Loucy (cell line): ENCODE measurements around the gene XKR7.

Experiments
- H2AFZ ChIP-seq: fragments of 200-600 bp; sonication (generic); 2 replicates; pipeline ENCODE4 v1.6.0; 2016; ENCODE audit warnings: antibody characterized with exemption, mild to moderate bottlenecking, low read length, moderate library complexity
- H3F3A ChIP-seq: fragments of 200-600 bp; 2 replicates; pipeline ENCODE4 v1.6.0; 2016; ENCODE audit warnings: antibody characterized with exemption, low read depth, mild to moderate bottlenecking
- H3K27me3 ChIP-seq: fragments of 200-600 bp; sonication (generic); 2 replicates; pipeline ENCODE4 v1.6.1; 2014; ENCODE audit warnings: low read length, mild to moderate bottlenecking; ENCODE audit not compliant: insufficient read depth, poor library complexity, severe bottlenecking
- H3K36me3 ChIP-seq: fragments of 200-600 bp; sonication (generic); 2 replicates; pipeline ENCODE4 v1.6.1; 2016; ENCODE audit warnings: low read length; ENCODE audit not compliant: insufficient read depth
- H3K4me1 ChIP-seq: fragments of 200-600 bp; sonication (generic); 2 replicates; pipeline ENCODE4 v1.5.1; 2014; ENCODE audit warnings: low read length, mild to moderate bottlenecking; ENCODE audit not compliant: insufficient read depth, poor library complexity, severe bottlenecking
- H3K4me2 ChIP-seq: fragments of 200-600 bp; sonication (generic); 2 replicates; pipeline ENCODE4 v1.6.0; 2014; ENCODE audit warnings: antibody characterized with exemption, low read length, low read depth, mild to moderate bottlenecking; ENCODE audit not compliant: poor library complexity, severe bottlenecking
- H3K4me3 ChIP-seq: fragments of 200-600 bp; sonication (generic); 2 replicates; pipeline ENCODE4 v1.5.1; 2014; ENCODE audit warnings: low read length, mild to moderate bottlenecking, mixed read lengths; ENCODE audit not compliant: poor library complexity, severe bottlenecking
- H3K79me2 ChIP-seq: fragments of 200-600 bp; sonication (generic); 2 replicates; pipeline ENCODE4 v1.6.1; 2014; ENCODE audit warnings: low read length; ENCODE audit not compliant: insufficient read depth
- H3K9ac ChIP-seq: fragments of 200-600 bp; sonication (generic); 2 replicates; pipeline ENCODE4 v1.6.0; 2014; ENCODE audit warnings: mild to moderate bottlenecking, low read depth, low read length, moderate library complexity; ENCODE audit not compliant: poor library complexity, severe bottlenecking
- H3K9me2 ChIP-seq: fragments of 200-600 bp; sonication (generic); replicated peaks from 2 replicates; pipeline ENCODE4 v1.6.1; 2016; ENCODE audit warnings: low read depth, low read length, mixed read lengths
- H3K9me3 ChIP-seq: fragments of 200-600 bp; sonication (generic); 2 replicates; pipeline ENCODE4 v1.6.1; 2014; ENCODE audit warnings: mild to moderate bottlenecking, antibody characterized with exemption, low read length, low read depth; ENCODE audit not compliant: insufficient read depth
- H4K20me1 ChIP-seq: fragments of 200-600 bp; sonication (generic); 2 replicates; pipeline ENCODE4 v1.6.0; 2014; ENCODE audit warnings: antibody characterized with exemption, low read length, mild to moderate bottlenecking; ENCODE audit not compliant: insufficient read depth, poor library complexity, severe bottlenecking
- CTCF ChIP-seq: fragments of 200-600 bp; sonication (generic); conservative IDR thresholded peaks from 2 replicates; pipeline ENCODE4 v1.5.1; 2014; ENCODE audit warnings: mild to moderate bottlenecking, antibody characterized with exemption, low read length
- EZH2phosphoT487 ChIP-seq: fragments of 200-600 bp; IDR thresholded peaks from 2 replicates; pipeline ENCODE4 v1.6.1; 2018; ENCODE audit warnings: antibody characterized with exemption, mild to moderate bottlenecking, moderate library complexity, borderline replicate concordance

The XKR7 gene

GRCh38 chr20:31984981-31985471 lies 17.1 kb downstream of the XKR7 start:
- Histone ChIP-seq H3K27me3 (no peaks in the 10 kb centered on the region), H3K4me1 (no peaks in the 10 kb centered on the region), H3F3A (no peaks in the 10 kb centered on the region), H3K9me2 (no peaks in the 10 kb centered on the region), H3K9me3 (no peaks in the 10 kb centered on the region), H3K79me2 (no peaks in the 10 kb centered on the region), H4K20me1 (no peaks in the 10 kb centered on the region), H3K36me3 (no peaks in the 10 kb centered on the region), H3K4me3 (no peak overlapping the region), H3K4me2 (no peak overlapping the region), H3K9ac (no peak overlapping the region), H2AFZ (no peak overlapping the region)
- TF ChIP-seq EZH2phosphoT487 (no peak), CTCF (no peak)

- H3K4me1 ChIP-seq: no peaks in the 10 kb centered on the region
- H3K4me3 ChIP-seq: no peak overlapping the region
- H3K9ac ChIP-seq: no peak overlapping the region
- no peaks in the 10 kb centered on the region for H4K20me1 ChIP-seq
- no peaks in the 10 kb centered on the region for H3K79me2 ChIP-seq
- H2AFZ ChIP-seq: no peak overlapping the region
- no peaks in the 10 kb centered on the region for H3K36me3 ChIP-seq
- H3F3A ChIP-seq: no peaks in the 10 kb centered on the region
- no peak for TF ChIP-seq CTCF
- no peak for TF ChIP-seq EZH2phosphoT487
- H3K27me3 ChIP-seq: no peaks in the 10 kb centered on the region
- H3K9me3 ChIP-seq: no peaks in the 10 kb centered on the region
- H3K9me2 ChIP-seq: no peaks in the 10 kb centered on the region
- H3K4me2 ChIP-seq: no peak overlapping the region
Observed at GRCh38 chr20:31987744-31988143, 19.8 kb downstream of the XKR7 start.

GRCh38 chr20:31988430-31989015 lies 20.6 kb downstream of the XKR7 start:
- H3K4me2 ChIP-seq: no peak overlapping the region
- no peaks in the 10 kb centered on the region for H3F3A ChIP-seq
- no peak for TF ChIP-seq EZH2phosphoT487
- TF ChIP-seq CTCF: no peak
- H3K27me3 ChIP-seq: no peaks in the 10 kb centered on the region
- no peaks in the 10 kb centered on the region for H4K20me1 ChIP-seq
- no peaks in the 10 kb centered on the region for H3K4me1 ChIP-seq
- H3K9me3 ChIP-seq: no peaks in the 10 kb centered on the region
- no peak overlapping the region for H3K9ac ChIP-seq
- no peak overlapping the region for H2AFZ ChIP-seq
- H3K79me2 ChIP-seq: no peaks in the 10 kb centered on the region
- H3K4me3 ChIP-seq: no peak overlapping the region
- no peaks in the 10 kb centered on the region for H3K9me2 ChIP-seq
- H3K36me3 ChIP-seq: no peaks in the 10 kb centered on the region
